NCI-H1092 (cell line): ENCODE results near the gene UMAD1.
A peak's percentile ranks its signal among the peaks of the same experiment; 100 is the strongest.

ENCODE experiments used
- DNase-seq: peaks from one replicate; lab custom pipeline; 2025; lab: John Stamatoyannopoulos, UW

Gene UMAD1

GRCh38 chr7:7693881-7694280 is 53.3 kb downstream of the UMAD1 start:
- DNase-seq = no peak

GRCh38 chr7:7694542-7694941 is 54.0 kb downstream of the UMAD1 start:
- no peak for DNase-seq

- DNase-seq = no peak
Measured at GRCh38 chr7:7695111-7695817, 54.7 kb downstream of the UMAD1 start.

GRCh38 chr7:7696458-7697119 is 56.0 kb downstream of the UMAD1 start:
- no peak for DNase-seq

GRCh38 chr7:7698930-7699329 is 58.4 kb downstream of the UMAD1 start:
- DNase-seq = no peak

- no peak for DNase-seq
Measured at GRCh38 chr7:7699380-7699779, 58.8 kb downstream of the UMAD1 start.

GRCh38 chr7:7699970-7700369 is 59.4 kb downstream of the UMAD1 start:
- no peak for DNase-seq

GRCh38 chr7:7701527-7701926 is 61.0 kb downstream of the UMAD1 start:
- DNase-seq = no peak

GRCh38 chr7:7702826-7703225 is 62.3 kb downstream of the UMAD1 start:
- DNase-seq = no peak

GRCh38 chr7:7703427-7703826 is 62.9 kb downstream of the UMAD1 start:
- DNase-seq = no peak

GRCh38 chr7:7704867-7705266 is 64.3 kb downstream of the UMAD1 start:
- no peak for DNase-seq

GRCh38 chr7:7705318-7705717 is 64.8 kb downstream of the UMAD1 start:
- DNase-seq = no peak

GRCh38 chr7:7706101-7706511 is 65.6 kb downstream of the UMAD1 start:
- no peak for DNase-seq

GRCh38 chr7:7706556-7707172 is 66.1 kb downstream of the UMAD1 start:
- DNase-seq = no peak

GRCh38 chr7:7707246-7707645 is 66.7 kb downstream of the UMAD1 start:
- DNase-seq = no peak

GRCh38 chr7:7707806-7708205 is 67.3 kb downstream of the UMAD1 start:
- DNase-seq = no peak

- no peak for DNase-seq
Measured at GRCh38 chr7:7709291-7709690, 68.7 kb downstream of the UMAD1 start.

- no peak for DNase-seq
Measured at GRCh38 chr7:7710469-7710868, 69.9 kb downstream of the UMAD1 start.

- no peak for DNase-seq
Measured at GRCh38 chr7:7713730-7714129, 73.2 kb downstream of the UMAD1 start.

GRCh38 chr7:7718492-7718891 is 77.9 kb downstream of the UMAD1 start, which contains the start of gene RPA3:
Gene RPA3, minus strand, starts transcription at chr7:7718607. Its CDS starts 78,189 bp downstream, at chr7:7640418.
- DNase-seq = no peak

- DNase-seq = peak; percentile 92
Measured at GRCh38 chr7:7719236-7719635, 78.7 kb downstream of the UMAD1 start.

- peak; percentile 78 for DNase-seq
Measured at GRCh38 chr7:7720193-7720592, 79.6 kb downstream of the UMAD1 start.
